Middle frontal gyrus (tissue), 1 donor: ENCODE measurements around the gene DNAJB12.
"Not testable (repeated sequence)": the region's sequence is repeated elsewhere in the genome, so short reads cannot be mapped to it uniquely, and the experiment has no call there.

ENCODE experiments used
- DNase-seq: peaks from one replicate; pipeline ENCODE4 v3.0.0-alpha.2; 2015; ENCODE audit warnings: low spot score; ENCODE audit errors: extremely low spot score

DNAJB12 gene

DNA sequence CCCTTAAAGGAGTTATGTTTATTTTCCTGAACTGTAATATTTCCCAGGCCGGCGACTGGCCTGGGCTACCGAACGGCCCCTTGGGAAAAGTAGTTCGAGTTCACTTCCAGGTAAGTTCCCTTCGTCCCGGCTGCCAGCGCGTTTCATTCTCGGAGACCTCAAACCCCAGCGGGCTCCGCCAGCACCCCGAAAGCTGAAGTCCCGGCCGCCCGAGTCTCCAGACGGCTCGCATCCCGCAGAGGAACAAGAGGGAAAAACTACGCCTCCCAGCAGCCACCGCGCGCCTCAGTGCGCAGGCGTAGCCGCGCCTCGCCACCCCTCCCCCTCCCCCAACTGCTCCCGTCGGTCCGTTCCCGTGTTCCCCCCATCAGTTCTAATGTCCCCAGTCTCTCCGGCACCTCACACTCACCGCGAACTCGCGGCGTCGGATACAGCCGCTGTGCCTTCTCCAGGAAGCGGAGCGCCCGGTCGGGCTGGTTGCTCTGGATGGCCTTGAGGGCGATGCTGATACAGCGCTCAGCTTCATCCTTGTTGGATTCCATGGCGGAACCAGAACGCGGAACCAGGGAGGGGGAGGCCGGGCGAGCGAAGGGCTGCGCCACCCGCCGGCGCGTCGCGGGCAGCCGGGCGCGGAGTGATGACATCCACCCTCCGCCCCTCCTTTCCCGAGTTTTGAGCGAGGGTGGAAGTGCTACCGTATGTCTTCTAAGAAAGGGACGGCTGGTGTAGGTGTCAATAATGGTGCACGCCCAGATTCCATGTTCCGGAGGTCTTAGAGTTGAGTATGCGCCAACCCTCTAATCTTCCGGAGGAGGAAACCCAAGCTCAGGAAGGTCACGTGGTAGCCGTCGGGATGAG is at the start of gene DNAJB12:
TSS of gene DNAJB12 (minus strand) at position 564 of the 858 bp plus-strand sequence. CDS start at position 542, 22 bp downstream.
- peak; percentile 88 for DNase-seq

DNA sequence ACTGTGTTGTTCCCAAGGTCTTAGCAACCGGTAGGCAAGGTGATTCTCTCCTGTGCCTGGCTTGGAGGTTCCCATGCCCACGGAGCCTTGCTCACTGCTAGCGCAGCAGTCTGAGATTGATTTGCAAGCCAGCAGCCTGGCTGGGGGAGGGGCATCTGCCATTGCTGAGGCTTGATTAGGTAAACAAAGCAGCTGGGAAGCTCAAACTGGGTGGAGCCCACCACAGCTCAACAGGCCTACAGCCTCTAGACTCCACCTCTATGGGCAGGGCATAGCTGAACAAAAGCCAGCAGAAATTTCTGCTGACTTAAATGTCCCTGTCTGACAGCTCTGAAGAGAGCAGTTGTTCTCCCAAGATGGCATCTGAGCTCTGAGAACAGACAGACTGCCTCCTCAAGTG is 40.9 kb upstream of the DNAJB12 start:
- not testable (repeated sequence) for DNase-seq

DNA sequence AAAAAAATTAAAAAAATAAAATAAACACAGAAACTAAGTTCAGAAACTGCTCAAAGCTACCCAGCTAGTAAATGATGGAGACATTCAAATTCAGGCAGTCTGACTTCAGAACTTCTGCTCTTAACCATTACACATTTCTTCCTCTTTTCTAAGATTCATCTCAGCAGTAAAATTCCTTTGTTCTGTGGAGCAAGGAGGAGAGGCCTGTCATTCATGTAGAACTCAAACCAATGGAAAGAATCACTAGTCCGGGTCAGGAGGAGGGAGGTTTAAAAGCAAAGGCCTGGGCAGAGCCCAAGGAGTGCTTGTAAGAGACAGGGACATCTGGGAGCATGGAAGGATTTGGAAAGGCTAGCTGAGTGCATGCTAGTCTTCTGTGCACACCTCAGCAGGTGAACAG is 37.9 kb upstream of the DNAJB12 start:
- no peak for DNase-seq

DNA sequence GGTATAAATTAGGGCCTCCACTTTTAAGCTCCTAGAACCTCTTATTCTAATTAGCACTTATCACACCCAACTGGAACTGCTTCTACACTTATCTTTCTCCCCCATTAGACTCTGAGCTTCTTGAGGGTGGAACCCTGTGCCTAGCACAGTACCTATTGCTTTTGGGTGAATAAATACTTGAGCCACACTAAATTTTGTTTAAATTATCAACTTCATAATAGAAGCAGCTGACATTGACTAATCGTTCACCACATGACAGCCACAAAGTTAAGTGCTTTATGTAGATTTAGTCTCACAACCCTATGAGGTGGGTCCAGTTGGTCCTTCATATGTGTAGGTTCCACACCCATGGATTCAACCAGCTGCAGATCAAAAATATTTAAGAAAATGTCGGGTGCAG is 36.0 kb upstream of the DNAJB12 start:
- no peak for DNase-seq

DNA sequence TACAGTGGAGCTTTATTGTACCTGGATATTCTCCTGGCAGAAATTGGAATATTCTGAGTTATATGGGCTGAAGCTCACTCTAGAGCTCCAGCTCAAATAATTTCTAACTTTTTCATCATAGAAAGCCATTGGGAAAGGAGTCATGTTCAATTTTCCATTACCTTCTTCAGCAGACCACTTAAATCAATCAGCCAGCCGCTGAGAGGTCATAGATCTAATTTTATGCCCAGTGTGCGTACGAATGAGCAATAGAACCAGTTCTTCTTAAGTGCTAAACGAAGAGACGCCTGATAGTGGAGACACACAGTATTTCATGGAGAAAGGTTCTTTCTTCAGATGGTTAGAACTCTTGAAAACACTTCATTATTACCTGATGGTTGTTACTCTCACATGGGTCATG is 35.0 kb upstream of the DNAJB12 start:
- DNase-seq, result no peak

DNA sequence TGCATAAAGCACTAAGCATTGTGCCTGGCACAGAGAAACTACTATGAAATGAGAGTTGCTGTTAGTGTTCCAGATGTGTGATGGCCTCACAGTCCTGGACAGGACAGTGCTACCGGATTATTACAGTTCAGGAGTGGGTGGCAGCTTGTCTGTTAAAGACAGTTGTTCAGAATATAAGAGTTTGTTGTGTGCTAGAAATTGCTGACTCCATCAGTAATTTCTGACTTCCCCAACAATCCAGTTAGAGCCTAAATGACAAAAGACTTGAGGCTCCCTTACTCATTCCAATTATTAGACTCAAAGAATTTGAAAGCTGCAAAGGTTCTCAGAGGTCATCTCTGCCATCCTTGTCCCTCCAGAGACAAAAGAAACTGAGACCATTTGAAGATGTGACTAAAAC is 34.3 kb upstream of the DNAJB12 start:
- DNase-seq, result no peak

DNA sequence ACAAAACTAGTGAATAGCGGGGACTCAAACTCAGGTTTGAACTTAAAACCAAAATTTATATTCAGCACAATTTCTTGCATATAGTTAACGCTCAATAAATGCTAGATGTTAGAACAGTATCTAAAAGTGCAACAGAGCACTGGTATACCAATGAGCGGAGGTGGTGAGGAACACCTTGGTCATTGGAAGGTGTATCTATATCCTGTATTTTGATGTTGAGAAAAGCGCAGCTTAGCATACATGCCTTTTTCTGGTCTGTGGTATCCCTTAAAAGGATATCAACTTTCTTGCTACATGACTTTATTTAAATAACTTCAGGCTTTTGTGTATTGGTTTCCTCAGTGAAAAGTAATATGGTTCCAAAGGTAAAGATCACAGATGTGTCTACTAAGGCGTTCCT is 33.3 kb upstream of the DNAJB12 start:
- no peak for DNase-seq

DNA sequence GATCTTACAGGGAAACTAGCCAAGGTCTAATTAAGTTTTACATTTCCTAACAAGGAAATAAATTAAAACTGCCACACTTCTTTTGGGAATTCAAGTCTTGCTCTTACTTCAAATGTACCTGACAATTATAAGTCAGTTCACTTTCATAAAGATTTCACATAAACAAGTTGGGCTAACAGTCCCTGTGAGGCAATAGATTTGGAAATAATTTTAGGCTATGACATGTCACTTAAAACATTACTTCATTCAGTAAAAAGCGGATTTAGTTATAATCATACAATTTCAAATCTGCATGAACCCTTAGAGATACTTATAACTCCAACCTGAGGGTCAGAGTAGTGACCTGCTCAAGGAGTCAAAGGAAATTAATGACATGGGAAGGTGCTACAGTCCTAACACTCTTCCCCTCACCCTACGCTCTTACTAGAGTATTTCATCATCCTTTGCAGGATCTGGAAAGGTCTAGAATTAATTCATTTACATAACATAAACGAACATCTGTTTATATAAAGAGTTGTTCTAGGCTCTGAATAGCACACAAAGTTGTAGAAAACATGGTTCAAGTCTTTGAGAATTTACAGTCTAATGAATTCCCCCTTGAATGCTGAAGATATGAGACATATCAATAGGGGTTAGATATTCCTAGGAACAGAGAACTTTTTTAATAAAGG is 32.3 kb upstream of the DNAJB12 start:
- DNase-seq, result no peak

DNA sequence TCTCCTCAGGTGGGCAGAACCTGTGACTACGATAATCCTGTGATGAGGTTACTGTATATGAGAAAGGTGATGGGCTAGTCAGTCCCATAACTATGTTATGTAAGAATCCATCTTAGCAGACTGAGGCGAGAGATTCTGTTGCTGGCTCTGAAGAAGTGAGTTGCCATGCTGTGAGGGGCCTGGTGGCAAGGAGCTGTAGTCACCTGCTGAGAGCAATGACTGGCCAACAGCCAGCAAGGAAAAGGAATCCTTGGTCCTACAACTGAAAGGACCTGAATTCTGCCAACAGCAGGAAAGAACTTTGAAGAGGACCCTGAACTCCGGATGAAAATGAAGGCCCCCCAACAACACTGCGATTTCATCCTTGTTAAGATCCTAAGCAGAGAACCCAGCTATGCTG is 31.0 kb upstream of the DNAJB12 start:
- no peak for DNase-seq

DNA sequence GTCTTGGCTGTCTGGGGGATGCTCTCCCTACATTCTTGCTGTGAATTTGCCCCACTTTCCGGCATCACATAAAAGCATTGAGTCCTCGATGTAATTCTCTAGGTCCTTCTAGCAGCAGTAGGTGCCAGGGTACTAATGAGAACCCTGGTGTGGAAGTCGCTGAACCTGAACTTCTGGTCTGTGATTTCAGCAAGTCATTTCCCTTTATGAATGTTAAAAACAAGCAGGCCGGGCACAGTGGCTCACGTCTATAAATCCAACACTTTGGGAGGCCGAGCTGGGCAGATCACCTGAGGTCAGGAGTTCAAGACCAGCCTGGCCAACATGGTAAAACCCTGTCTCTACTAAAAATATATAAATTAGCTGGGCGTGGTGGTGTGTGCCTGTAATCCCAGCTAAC is 30.3 kb upstream of the DNAJB12 start:
- not testable (repeated sequence) for DNase-seq

DNA sequence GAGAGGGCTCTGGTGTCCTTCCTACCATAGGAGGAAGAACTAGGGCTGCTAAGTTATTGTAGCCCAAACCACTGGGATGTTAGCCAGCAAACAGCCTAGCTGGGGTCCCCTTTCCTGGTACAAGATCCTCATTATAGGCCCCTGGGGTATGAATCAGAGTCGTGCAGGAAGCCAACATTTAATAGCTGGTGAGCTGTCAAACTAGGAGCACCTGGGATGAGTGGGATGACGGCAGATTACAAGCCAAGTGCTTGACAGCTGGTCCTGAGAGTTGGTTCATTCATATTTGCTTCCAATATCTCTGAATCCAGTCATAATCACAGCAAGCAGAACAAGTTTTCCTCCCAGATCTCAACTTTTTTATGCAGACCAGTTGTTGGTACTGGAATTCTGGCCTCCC is 25.1 kb upstream of the DNAJB12 start:
- no peak for DNase-seq

DNA sequence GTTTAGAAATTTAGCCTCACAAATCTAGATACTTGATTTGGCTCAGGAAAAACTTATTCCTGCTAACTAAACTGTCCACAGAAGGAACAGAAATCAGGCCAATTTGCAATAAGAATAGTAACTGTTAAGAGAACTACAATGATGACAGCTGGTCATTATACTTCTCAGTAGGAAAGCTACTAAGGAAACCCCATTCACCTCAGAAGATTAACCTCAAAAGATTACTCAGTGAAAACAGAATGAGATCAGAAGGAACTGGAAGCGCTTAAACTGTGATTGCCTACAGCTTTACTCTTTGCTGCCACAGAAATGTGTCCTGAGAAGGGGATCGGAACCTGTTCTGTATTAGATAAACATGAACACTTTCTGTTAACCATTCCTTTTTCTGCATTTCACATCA is 24.3 kb upstream of the DNAJB12 start:
- no peak for DNase-seq

DNA sequence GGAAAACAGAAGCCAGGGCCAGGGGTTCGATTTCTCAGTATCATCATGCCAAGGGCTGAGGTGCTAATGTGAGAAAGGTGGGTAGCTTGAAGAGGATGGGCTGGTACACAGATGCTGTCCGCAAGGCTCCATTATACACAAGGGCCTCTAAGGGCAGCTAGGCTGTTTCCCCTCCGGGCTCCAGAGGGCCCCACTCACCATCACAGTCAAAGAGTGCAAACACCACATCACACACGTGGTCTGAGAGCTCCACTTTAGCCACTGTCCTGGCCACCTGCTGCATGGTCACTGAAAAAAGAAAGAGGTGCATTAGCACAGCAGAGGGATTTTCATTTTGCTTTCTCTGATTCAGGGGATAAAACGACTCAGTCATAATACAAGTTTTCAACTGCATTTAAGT is 20.9 kb upstream of the DNAJB12 start:
- no peak for DNase-seq

DNA sequence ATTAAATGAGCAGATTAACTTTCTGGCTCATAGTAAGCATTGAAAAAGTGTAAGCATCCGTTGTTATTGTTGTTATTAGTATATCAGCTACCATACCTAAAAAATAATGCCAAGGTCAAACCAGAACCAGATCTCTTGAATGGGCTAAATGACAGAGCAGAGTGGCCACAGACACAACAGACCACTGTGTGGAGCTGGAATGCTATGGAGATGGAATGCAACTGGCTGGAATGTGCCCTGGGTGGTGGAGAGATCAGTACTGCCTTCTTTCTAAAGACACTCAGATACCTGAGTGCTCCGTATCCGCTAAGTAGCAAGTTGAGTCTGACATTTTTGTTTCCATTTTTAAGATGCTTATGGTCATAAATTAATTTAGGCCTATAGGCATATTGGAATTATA is 20.5 kb upstream of the DNAJB12 start:
- no peak for DNase-seq

DNA sequence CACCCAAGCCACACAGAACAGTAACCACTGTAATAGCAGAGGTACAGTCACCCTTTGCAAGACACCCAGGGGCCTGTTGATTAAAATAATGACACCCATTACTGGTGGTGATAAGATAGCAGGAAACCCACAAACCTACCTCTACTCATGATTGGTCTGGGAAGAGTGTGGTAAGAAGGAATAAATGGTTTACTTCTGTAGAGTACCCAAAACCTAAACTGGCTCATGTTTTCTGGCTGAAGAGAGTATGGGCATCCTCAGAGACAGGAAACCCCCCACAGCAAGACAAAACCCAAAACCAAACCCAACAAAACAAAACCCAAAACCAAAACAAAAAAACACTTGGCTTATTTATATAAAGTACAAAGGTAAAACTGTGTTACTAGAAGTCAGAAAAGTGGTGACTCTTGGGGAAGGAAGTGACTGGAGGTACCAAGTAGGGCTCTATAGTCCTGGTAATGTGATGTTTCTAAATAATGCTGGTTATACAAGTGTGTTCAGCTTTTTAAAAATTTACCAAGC is 15.5 kb upstream of the DNAJB12 start:
- DNase-seq, result no peak

DNA sequence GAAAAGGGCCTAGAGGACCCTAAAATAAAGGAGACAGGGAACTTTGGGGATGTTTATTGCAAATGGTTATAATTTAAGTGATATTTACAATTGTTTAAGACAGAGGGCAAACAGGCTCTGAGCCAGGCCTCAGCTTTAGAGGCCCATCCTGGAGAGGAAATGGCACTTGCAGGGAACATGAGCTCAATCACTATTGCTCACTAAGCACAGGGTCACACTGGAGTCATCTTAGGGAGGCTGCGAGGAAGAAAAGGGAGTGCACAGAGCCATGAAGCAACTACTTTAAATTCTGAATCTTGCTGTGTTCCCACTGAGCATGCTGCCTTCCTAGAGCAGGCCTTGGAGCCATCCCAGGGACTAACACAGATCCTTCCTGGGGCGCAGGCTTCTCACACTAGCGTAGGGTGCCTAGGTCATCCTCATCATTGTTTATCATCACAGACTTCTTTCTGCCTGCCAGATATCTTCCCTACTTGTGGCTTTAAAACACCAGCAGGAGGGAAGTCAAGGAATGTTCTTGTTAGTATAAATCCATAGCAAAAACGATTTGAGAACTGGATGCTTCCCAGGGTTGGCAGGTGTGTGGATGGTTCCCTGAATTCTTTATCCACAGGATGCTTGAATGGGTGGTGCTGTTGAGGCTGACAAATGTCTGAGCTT is 12.7 kb upstream of the DNAJB12 start:
- DNase-seq, result no peak

DNA sequence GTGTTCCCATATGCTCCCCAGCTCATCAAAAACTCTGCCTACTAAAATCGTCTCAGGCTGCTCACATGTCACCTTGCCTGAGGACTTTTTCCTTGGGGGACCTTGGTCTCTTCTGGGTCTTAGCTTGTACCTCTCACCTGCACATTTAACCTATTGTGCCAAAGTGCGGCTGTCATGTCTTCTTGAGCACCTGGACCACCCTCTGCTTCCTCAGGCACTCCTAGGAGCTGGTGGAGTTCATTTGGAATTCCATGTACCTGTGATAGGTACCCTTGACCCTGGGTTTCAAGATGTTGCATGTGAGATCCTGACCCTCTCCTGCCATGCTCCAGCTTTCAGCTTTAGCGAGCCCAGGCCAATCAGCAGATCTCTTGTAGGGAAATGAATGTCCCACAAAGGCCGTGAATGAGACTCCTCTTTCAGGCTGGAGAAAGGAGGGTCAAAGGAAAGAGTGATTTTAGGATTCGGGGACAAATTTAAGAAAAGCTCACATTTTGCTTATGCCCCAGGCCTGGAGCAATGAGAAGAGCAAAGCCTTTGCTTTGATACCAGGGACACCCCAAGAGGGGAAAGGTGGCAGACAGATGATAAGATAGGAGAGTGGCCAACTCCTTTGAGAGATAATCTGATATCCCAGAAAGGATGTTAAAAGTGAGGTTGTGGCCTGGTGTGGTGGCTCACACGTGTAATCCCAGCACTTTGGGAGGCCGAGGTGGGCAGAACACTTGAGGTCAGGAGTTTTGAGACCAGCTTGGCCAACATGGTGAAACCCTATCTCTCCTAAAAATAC is 10.6 kb upstream of the DNAJB12 start:
- DNase-seq, result no peak

DNA sequence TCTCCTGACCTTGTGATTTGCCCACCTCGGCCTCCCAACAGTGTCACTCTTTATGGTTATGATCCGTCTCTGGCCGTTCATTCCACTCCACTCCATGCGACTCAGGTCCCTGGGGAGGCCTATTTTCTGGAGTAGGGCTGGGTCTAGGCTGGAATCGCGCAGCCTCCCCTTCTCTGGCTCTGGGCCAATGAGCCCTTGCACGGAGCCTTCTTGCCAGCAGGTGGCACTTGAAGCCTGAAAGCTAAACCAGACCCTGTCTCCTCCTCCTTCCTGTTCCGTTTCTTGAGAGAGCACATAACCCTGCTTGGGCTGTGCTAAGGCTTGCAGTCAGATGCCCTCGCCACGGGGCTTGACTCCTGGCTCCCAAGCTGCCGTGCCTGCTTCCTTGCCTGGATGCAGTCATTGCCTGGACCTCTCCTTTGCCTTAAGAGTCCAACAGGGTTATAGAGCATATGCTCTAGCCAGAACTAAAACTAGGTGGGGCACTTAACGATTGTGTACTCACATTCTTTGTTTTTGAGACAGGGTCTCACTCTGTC is 9.6 kb upstream of the DNAJB12 start:
- peak; percentile 84 for DNase-seq

DNA sequence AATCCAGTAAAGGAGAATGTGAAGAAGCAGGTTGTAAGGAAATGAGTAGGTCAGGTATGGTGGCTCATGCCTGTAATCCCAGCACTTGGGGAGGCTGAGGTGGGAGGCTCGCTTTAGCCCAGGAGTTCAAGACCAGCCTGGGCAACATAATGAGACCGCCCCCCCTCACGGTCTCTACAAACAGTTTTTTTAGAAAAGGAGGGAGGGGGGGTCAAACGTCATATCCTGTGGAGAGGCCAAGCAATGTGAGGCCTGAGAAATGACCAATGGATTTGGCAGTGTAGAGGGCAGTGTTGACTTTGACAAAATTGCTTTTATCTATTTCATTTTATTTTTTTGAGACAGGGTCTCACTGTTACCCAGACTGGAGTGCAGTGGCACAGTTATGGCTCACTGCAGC is 2.3 kb upstream of the DNAJB12 start:
- DNase-seq, result no peak

DNA sequence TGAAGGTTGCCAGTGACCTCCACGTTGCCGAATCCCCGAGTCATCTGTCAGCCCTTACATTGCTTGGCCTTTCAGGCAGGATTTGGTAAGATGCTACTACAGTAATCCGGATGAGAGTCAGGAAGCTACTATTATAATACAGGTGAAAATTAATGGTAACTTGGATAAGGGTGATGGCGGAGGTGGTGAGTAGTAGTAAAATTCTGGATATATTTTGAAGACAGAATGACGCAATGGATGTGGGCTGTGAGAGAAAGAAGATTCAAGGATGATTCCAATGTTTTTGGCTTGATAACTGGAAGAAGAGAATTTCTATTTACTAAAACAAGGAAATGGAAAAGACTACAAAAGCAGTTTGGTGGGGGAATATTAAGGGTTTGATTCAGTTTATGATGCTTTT is 1.4 kb upstream of the DNAJB12 start:
- no peak for DNase-seq

DNA sequence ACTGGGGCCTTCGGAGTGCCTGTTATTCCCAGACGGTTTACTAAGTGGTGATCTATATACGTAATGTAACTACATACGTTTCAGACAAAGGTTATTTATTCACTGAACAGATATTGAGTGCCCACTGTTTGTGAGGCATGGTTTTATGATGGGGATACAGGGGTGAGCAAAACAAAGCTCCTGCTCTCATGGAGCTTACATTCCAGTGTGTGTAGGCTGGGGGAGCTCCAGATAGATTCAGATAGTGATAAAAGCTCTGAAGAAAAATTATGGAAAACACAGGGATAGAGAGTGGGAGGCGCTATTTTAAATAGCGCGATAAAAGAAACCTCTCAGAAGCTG is 466 bp upstream of the DNAJB12 start:
- DNase-seq, result no peak
